LNCaP clone FGC (cell line): ENCODE measurements around the gene STIM1.

Source experiments
- DNase-seq: peaks from one replicate; pipeline ENCODE4 v3.0.0-alpha.2; 2011; ENCODE audit warnings: low read depth
- H3K4me3 ChIP-seq: 2 replicates; pipeline ENCODE4 v1.5.1; 2011; ENCODE audit warnings: mild to moderate bottlenecking, low read depth, low read length, control low read depth
- TF ChIP-seq, protein P1 (sequence below): IDR thresholded peaks from 2 replicates; pipeline ENCODE4 v1.5.1; 2012; ENCODE audit warnings: mild to moderate bottlenecking; ENCODE audit not compliant: control insufficient read depth, insufficient read depth; ENCODE audit errors: extremely low read depth

Gene STIM1

DNA sequence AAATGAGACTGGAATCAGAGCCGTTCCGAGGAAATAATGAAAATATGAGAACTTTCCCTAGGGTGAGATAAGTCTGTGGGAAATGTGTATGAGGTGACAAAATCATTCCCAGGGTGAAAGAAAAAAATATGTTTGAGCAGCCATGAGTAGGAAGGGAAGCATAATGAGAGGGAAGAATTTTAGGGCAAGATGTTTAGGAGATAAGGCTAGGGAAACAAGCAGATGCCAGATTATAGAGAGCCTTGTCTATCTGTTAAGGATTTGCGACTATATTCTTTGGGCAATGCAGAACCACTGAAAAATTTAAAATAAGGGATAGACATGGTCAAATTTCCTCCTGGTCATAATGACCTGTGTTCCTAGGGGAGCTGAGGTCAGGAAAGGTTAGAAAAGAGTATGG is 54.4 kb downstream of the STIM1 start:
- DNase-seq, result no peak
- TF ChIP-seq, protein P1, sequence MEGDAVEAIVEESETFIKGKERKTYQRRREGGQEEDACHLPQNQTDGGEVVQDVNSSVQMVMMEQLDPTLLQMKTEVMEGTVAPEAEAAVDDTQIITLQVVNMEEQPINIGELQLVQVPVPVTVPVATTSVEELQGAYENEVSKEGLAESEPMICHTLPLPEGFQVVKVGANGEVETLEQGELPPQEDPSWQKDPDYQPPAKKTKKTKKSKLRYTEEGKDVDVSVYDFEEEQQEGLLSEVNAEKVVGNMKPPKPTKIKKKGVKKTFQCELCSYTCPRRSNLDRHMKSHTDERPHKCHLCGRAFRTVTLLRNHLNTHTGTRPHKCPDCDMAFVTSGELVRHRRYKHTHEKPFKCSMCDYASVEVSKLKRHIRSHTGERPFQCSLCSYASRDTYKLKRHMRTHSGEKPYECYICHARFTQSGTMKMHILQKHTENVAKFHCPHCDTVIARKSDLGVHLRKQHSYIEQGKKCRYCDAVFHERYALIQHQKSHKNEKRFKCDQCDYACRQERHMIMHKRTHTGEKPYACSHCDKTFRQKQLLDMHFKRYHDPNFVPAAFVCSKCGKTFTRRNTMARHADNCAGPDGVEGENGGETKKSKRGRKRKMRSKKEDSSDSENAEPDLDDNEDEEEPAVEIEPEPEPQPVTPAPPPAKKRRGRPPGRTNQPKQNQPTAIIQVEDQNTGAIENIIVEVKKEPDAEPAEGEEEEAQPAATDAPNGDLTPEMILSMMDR, result no peak
- H3K4me3 ChIP-seq, result no peak overlapping the region

DNA sequence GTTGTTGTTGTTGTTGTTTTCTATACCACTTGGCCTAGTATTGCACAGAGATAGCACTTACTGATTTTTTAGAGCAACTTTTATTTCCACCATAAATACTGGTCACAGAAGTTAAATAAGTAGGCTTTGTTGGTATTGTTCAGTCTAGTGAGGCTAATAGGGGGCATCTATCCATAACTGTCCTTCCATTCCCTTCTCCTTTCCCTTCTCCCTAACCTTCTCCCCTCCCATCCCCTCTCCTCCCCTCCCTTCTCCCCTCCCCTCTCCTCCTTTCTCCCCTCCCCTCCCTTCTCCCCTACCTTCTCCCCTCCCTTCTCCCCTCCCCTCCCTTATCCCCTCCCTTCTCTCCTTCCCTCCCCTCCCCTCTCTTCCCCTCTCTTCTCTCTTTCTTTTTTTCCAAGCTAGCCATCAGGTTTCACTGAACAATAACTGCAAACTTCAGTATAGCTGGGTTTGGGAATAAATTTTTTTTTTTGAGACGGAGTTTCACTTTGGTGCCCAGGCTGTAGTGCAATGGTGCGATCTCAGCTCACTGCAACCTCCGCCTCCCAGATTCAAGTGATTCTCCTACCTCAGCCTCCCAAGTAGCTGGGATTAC is 56.5 kb downstream of the STIM1 start:
- no peak overlapping the region for H3K4me3 ChIP-seq
- DNase-seq, result no peak
- TF ChIP-seq, protein P1, result no peak

DNA sequence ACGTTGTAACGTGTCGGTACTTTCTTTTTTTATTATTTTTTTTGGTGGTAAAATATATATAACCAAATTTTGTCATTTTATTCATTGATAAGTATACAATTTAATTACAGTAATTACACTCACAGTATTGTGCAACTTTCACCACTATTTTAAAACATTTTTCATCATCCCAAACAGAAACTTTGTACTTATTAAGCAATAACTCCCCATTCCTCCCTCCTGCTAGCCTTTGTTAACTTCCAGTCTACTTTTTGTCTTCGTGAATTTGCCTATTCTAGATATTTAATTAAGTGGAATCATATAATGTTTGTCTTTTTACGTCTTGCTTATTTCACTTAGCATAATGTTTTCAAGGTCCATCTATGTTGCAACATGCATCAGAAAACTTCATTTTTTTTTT is 58.5 kb downstream of the STIM1 start:
- no peak for DNase-seq
- H3K4me3 ChIP-seq, result no peak overlapping the region
- TF ChIP-seq, protein P1, result no peak

DNA sequence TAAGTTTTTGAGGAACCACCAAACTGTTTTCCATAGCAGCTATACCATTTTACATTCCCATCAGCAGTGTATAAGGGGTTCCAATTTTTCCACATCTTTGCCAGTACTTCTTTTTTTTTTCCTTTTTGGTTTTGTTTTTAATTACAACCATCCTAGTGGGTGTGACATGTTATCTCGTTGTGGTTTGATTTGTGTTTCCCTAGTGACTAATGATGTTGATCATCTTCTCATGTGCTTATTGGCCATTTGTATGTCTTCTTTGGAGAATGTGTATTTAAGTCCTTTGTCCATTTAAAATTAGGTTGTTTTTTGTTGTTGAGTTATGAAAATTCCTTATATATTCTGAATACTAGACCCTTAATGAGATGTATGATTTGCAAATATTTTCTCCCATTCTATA is 59.3 kb downstream of the STIM1 start:
- no peak for DNase-seq
- TF ChIP-seq, protein P1, result no peak
- no peak overlapping the region for H3K4me3 ChIP-seq

DNA sequence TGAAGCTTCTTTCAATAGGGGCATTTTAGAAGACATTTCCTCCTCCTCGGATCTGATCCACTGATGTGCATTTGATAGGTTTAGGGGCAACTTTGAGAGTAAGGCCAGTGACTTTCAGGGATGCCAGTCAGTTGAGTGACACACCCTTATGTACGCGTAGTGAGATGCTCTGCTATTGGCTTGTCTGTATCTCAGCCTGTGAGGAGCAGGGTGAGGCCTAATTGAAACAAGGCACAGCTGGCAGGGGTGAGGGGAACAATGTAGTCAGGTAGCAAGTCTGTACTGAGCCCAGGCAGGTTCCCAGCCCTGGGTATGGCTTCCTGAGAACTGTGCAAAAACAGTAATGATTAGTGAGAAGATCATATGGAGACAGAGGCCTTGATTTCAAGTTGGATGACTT is 61.5 kb downstream of the STIM1 start:
- no peak for DNase-seq
- H3K4me3 ChIP-seq, result no peak overlapping the region
- TF ChIP-seq, protein P1, result no peak

DNA sequence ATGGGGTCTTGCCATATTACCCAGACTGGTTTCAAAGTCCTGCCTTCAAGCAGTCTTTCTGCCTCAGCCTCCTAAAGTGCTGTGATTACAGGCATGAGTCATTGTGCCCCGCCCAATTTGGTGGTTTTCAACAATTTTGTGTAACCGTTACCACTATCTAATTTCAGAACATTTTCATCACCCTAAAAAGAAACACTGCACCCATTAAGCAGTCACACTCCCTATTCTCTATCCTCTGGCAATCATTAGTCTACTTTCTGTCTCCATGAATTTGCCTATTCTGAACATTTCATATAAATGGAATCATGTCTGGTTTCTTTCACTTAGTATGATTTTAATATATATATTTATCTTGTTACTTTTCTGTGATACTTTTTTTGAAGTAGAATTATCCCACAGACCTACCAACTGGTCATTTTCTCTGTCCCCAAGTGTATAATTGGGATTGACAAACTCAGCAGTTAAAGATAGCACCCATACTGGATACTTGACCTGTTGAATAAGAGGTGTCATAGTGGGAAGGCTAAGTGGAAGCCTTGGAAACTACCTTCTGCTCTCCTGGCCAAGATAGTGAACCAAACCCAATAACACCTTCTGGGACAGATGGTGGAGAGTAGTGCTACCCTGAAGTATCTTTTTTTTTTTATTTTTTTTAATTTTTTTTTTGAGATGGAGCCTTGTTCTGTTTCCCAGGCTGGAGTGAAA is 64.8 kb downstream of the STIM1 start:
- no peak overlapping the region for H3K4me3 ChIP-seq
- TF ChIP-seq, protein P1, result no peak
- DNase-seq, result no peak

DNA sequence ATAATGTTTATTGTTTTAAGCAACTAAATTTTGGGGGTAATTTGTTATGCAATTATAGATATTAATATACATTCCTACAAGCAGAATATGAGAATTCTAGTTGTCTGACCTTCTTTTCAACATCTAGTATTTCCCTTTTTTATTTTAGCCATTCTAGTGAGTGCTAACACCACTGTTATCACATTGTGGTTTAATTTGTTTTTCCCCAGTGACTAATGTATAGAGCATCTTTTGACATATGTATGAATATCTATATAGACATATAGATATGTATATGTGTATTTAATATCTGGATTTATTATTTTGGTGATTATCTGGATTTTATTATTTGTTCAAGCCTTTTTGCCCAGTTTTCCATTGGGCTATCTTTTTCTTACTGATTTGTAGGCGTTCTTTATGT is 66.6 kb downstream of the STIM1 start:
- DNase-seq, result no peak
- TF ChIP-seq, protein P1, result no peak
- no peak overlapping the region for H3K4me3 ChIP-seq
